Tibial artery (tissue), 4 donors: Measurements from ENCODE around the gene KLRF2.
"Not testable (repeated sequence)": the region's sequence is repeated elsewhere in the genome, so short reads cannot be mapped to it uniquely, and the experiment has no call there.

Experiments
- DNase-seq, 2 donors: peaks; one replicate each; pipeline ENCODE4 v3.0.0-alpha.2; 2019
- H3K27ac ChIP-seq, 2 donors: fragments of 200-600 bp; sonication (generic) in 1 of 2; 1 replicate in 1 of 2; 2 replicates in 1 of 2; pipeline ENCODE4 v1.5.1; 2018 to 2019; ENCODE audit warnings: mild to moderate bottlenecking in 1 of 2
- H3K27me3 ChIP-seq, 2 donors: fragments of 200-600 bp; sonication (generic) in 1 of 2; one replicate each; pipeline versions ENCODE4 v1.5.1 to v1.6.0; 2016 to 2019
- H3K36me3 ChIP-seq, 3 donors: fragments of 200-600 bp; sonication (generic) in 2 of 3; one replicate each; pipeline ENCODE4 v1.5.1; 2016 to 2019; ENCODE audit warnings: mild to moderate bottlenecking in 2 of 3
- H3K4me1 ChIP-seq, 4 donors: fragments of 200-600 bp; sonication (generic) in 2 of 4; 1 replicate in 3 of 4; 2 replicates in 1 of 4; pipeline ENCODE4 v1.5.1; 2016 to 2019
- H3K4me3 ChIP-seq, 2 donors: fragments of 200-600 bp; sonication (generic) in 1 of 2; 1 replicate in 1 of 2; 2 replicates in 1 of 2; pipeline ENCODE4 v1.5.1; 2018 to 2019; ENCODE audit warnings: mild to moderate bottlenecking in 2 of 2
- H3K9me3 ChIP-seq, 3 donors: fragments of 200-600 bp; sonication (generic) in 1 of 3; one replicate each; pipeline ENCODE4 v1.5.1; 2016 to 2019
- intact Hi-C: fragments of 100-400 bp; cut with DNase I; formaldehyde crosslinking; loops from one replicate; pipeline ENCODE4 v1.15.0; 2023; ENCODE audit warnings: low total_unique reads
- TF ChIP-seq, protein P1 (sequence below), 2 experiments: fragments of 200-600 bp in 1 of 2; fragments of 450-650 bp in 1 of 2; IDR thresholded peaks; one replicate each; pipeline ENCODE4 v1.5.1; 2017 to 2019; ENCODE audit warnings: antibody characterized with exemption in 2 of 2, mild to moderate bottlenecking in 1 of 2, moderate library complexity in 1 of 2

Gene KLRF2

DNA sequence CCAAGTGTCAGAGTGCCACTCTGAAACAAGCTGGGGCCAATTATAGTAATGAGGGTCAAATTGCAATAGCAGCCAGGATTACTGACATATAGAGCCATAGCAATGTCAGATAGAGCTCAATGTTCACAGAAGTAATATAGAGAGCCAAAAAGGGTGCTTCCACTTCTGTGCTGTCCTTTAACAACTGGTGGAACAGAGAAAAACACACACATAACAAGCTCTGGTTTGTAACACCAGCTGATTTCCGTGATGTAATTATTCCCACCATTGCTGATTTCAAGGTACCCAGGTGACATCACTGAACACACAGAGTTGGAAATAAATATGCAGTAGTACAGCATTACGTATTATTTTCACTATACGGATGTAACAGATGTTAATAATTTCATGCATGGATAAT is 9.1 kb upstream of the KLRF2 start:
- TF ChIP-seq, protein P1, sequence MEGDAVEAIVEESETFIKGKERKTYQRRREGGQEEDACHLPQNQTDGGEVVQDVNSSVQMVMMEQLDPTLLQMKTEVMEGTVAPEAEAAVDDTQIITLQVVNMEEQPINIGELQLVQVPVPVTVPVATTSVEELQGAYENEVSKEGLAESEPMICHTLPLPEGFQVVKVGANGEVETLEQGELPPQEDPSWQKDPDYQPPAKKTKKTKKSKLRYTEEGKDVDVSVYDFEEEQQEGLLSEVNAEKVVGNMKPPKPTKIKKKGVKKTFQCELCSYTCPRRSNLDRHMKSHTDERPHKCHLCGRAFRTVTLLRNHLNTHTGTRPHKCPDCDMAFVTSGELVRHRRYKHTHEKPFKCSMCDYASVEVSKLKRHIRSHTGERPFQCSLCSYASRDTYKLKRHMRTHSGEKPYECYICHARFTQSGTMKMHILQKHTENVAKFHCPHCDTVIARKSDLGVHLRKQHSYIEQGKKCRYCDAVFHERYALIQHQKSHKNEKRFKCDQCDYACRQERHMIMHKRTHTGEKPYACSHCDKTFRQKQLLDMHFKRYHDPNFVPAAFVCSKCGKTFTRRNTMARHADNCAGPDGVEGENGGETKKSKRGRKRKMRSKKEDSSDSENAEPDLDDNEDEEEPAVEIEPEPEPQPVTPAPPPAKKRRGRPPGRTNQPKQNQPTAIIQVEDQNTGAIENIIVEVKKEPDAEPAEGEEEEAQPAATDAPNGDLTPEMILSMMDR (IDR thresholded peaks at IDR 0.05): no peak

DNA sequence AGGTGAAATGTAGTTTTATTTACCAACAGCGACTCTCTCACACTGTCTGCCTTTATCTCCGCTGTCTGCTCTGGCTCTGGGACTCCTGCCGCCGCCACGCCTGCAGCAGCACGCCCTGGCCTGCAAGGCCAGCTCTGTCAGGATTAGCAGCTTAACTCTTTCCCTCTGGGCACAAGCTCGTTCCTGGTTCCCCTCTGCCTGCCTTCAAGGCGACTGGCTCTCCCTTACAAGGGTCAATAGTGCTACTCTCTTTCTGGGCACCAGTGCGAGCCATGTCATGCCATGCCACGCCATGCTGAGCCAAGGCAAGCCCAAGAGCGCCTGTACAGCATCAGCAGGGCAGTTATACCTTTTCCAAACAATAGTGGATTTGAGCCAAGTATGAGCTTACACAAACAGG is 8.5 kb upstream of the KLRF2 start:
- Histone ChIP-seq H3K27ac (no peak overlapping the region), H3K4me1 (peaks cover 0 to 6% (median 0%) of the 10 kb centered on the region in 4 donors), H3K36me3 (no peaks in the 10 kb centered on the region), H3K4me3 (no peak overlapping the region), H3K9me3 (no peaks in the 10 kb centered on the region), H3K27me3 (no peaks in the 10 kb centered on the region)
- intact Hi-C loops: no loop called here
- TF ChIP-seq, protein P1 (IDR thresholded peaks at IDR 0.05): no peak
- no peak for DNase-seq

More for the DNA sequence above, 9.1 kb upstream of the KLRF2 start:
- intact Hi-C loops: no loop called here
- no peak for DNase-seq
- Histone ChIP-seq H3K27me3 (no peaks in the 10 kb centered on the region), H3K36me3 (no peaks in the 10 kb centered on the region), H3K27ac (no peak overlapping the region), H3K4me3 (no peak overlapping the region), H3K4me1 (peaks cover 0 to 6% (median 0%) of the 10 kb centered on the region in 4 donors), H3K9me3 (no peaks in the 10 kb centered on the region)

DNA sequence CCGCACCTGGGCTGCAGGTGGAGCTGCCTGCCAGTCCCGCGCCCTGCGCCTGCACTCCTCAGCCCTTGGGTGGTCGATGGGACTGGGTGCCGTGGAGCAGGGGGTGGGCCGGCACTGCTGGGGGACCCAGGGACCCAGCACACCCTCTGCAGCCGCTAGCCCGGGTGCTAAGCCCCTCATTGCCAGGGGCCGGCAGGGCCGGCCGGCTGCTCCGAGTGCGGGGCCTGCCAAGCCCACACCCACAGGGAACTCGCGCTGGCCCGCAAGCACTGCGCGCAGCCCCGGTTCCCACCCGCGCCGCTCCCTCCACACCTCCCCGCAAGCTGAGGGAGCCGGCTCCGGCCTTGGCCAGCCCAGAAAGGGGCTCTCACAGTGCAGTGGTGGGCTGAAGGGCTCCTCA is 5.2 kb upstream of the KLRF2 start:
- H3K36me3 ChIP-seq, H3K9me3 ChIP-seq, H3K27ac ChIP-seq, intact Hi-C loops, H3K4me1 ChIP-seq, H3K27me3 ChIP-seq, DNase-seq, H3K4me3 ChIP-seq: not testable (repeated sequence)

DNA sequence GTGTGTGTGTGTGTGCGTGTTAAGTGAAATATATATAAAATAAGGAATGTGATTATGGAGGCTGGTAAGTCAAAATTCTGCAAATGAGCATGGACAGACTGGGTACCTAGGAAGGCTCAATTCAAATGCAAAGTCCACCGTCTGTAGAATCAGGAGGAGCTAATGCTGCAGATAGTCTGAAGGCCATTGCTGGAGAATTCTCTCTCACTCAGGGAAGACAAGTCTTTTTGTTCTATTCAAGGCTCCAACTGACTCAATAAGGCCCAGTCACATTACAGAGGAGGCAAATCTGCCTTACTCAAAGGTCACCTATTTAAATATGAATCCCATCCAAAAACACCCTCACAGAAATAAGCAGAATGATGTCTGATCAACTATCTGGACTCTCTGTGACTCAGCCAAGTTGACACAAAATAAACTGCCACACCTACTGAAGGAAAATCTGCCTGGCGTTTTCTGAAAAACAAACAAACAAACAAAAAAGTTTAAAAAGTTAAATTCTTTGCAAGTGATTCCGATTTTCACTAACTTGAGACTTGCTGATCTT is 684 bp upstream of the KLRF2 start:
- TF ChIP-seq, protein P1 (IDR thresholded peaks at IDR 0.05): no peak

DNA sequence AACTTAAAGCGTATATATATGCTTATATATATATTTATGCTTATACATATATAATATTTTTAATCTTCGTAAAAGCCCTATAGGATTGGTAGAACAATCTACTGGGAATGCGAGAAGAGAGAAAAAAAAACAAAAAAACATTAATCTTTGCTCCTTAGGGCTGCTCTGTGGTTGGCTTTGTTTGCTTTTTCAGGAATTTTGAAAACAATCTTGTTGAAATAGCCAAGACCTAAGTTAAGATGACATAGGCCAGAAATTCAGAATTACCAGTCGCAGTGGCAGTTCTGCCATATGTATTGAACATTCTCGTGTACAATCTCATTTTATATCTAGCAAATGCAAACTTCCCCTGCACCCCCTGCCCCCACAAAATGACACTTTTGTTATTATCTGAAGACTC is 699 bp downstream of the KLRF2 start:
- intact Hi-C loops: no loop called here
- DNase-seq: no peak
- Histone ChIP-seq H3K4me3 (no peak overlapping the region), H3K4me1 (no peaks in the 10 kb centered on the region), H3K36me3 (no peaks in the 10 kb centered on the region), H3K9me3 (no peaks in the 10 kb centered on the region), H3K27ac (no peak overlapping the region), H3K27me3 (no peaks in the 10 kb centered on the region)
- TF ChIP-seq, protein P1 (IDR thresholded peaks at IDR 0.05): no peak

More for the DNA sequence above, 684 bp upstream of the KLRF2 start:
- intact Hi-C loops: no loop called here
- Histone ChIP-seq H3K27ac (no peak overlapping the region), H3K4me1 (no peaks in the 10 kb centered on the region), H3K9me3 (no peaks in the 10 kb centered on the region), H3K4me3 (no peak overlapping the region), H3K27me3 (no peaks in the 10 kb centered on the region), H3K36me3 (no peaks in the 10 kb centered on the region)
- no peak for DNase-seq

DNA sequence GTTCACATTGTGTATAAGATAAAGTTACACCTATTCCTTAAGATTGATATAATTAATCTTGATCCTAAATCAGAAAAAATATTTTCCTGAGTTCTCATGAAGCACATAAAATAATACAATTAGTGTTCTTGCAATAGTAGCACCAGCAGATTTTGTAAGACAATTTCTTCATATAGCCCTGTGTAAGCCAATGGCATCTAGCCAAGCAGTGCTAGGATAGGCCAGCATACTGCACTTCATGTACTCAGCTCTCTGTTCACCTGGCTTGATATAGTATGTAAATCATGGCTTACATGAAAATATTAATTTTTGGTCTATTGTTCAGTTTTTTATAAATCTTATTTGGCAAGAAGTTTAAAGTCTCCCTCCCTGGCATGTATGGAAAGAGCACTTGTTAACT is 1.9 kb downstream of the KLRF2 start:
- no peak for DNase-seq
- Histone ChIP-seq H3K27me3 (no peaks in the 10 kb centered on the region), H3K9me3 (no peaks in the 10 kb centered on the region), H3K27ac (no peak overlapping the region), H3K4me3 (no peak overlapping the region), H3K36me3 (no peaks in the 10 kb centered on the region), H3K4me1 (no peaks in the 10 kb centered on the region)
- intact Hi-C loops: no loop called here
- TF ChIP-seq, protein P1 (IDR thresholded peaks at IDR 0.05): no peak
